DND-41 (cell line): ENCODE data around the gene SIPA1L3.
A peak's percentile ranks its signal among the peaks of the same experiment; 100 is the strongest.

ENCODE experiments used
- ATAC-seq: fragments of 200-7000 bp; cut with Tn5 transposase; 3 replicates; pipeline ENCODE4 v1.9.1; 2021; ENCODE audit warnings: low read depth; ENCODE audit not compliant: insufficient read depth
- DNase-seq: peaks from one replicate; pipeline ENCODE4 v3.0.0-alpha.2; 2020
- H2AFZ ChIP-seq: 2 replicates; pipeline ENCODE4 v1.6.0; 2012; ENCODE audit warnings: low read depth, low read length
- H3K27ac ChIP-seq: 2 replicates; pipeline ENCODE4 v1.5.1; 2012; ENCODE audit warnings: low read length, inconsistent platforms
- H3K27me3 ChIP-seq: fragments of 200-600 bp; sonication (generic); 2 replicates; pipeline ENCODE4 v1.6.0; 2012; ENCODE audit warnings: low read length, mild to moderate bottlenecking, inconsistent platforms; ENCODE audit not compliant: insufficient read depth, poor library complexity
- H3K36me3 ChIP-seq: 2 replicates; pipeline ENCODE4 v1.5.1; 2012; ENCODE audit warnings: low read length, inconsistent platforms; ENCODE audit not compliant: insufficient read depth
- H3K4me1 ChIP-seq: 2 replicates; pipeline ENCODE4 v1.5.1; 2012; ENCODE audit warnings: mild to moderate bottlenecking, low read length; ENCODE audit not compliant: insufficient read depth
- H3K4me2 ChIP-seq: 2 replicates; pipeline ENCODE4 v1.6.0; 2012; ENCODE audit warnings: mild to moderate bottlenecking, moderate library complexity, low read length, inconsistent platforms; ENCODE audit not compliant: insufficient read depth
- H3K4me3 ChIP-seq, 2 experiments: fragments of 200-600 bp in 1 of 2; shearing (Covaris generic) in 1 of 2; 2 replicates each; pipeline ENCODE4 v1.5.1; 2012 to 2016; ENCODE audit warnings: inconsistent platforms in 2 of 2, low read length in 2 of 2, mild to moderate bottlenecking in 2 of 2, low read depth in 1 of 2, moderate library complexity in 1 of 2
- H3K79me2 ChIP-seq: 2 replicates; pipeline ENCODE4 v1.6.0; 2012; ENCODE audit warnings: low read length, inconsistent platforms; ENCODE audit not compliant: insufficient read depth
- H3K9ac ChIP-seq: 2 replicates; pipeline ENCODE4 v1.6.0; 2012; ENCODE audit warnings: low read depth, mild to moderate bottlenecking, inconsistent platforms, low read length, moderate library complexity
- H3K9me3 ChIP-seq: 2 replicates; pipeline ENCODE4 v1.5.1; 2012; ENCODE audit warnings: low read length, moderate library complexity, mild to moderate bottlenecking, inconsistent platforms; ENCODE audit not compliant: insufficient read depth, severe bottlenecking
- H4K20me1 ChIP-seq: 2 replicates; pipeline ENCODE4 v1.6.0; 2012; ENCODE audit warnings: low read length; ENCODE audit not compliant: insufficient read depth
- CTCF ChIP-seq: IDR thresholded peaks from 2 replicates; pipeline ENCODE4 v1.5.1; 2012; ENCODE audit warnings: borderline replicate concordance, low read length, moderate library complexity, mild to moderate bottlenecking; ENCODE audit not compliant: poor library complexity, severe bottlenecking; ENCODE audit errors: extremely low read depth
- EZH2 ChIP-seq: IDR thresholded peaks from 3 replicates; pipeline ENCODE4 v1.6.1; 2012; ENCODE audit warnings: borderline replicate concordance, low read depth, mild to moderate bottlenecking, moderate library complexity, low read length, inconsistent platforms; ENCODE audit not compliant: severe bottlenecking

Gene SIPA1L3

DNA sequence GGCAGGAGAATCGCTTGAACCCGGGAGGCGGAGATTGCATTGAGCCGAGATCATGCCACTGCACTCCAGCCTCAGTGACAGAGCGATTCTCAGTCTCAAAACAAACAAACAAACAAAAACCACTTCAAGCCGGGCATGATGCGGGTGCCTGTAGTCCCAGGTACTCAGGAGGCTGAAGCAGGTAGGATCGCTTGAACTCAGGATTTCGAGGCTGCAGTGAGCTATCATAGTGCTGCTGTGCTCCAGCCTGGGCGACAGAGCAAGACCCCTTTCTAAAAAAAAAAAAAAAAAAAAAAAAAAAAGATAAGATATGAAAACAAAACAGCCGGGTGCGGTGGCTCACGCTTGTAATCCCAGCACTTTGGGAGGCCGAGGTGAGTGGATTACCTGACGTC, 336.3 kb downstream of the SIPA1L3 start:
- Histone ChIP-seq H3K79me2 (no peaks in the 10 kb centered on the region), H3K4me1 (peaks cover 7% of the 10 kb centered on the region), H2AFZ (peak overlapping the region; percentile 80; the same call in 1 of the 2 replicates), H3K4me2 (no peak overlapping the region), H3K27me3 (no peaks in the 10 kb centered on the region), H4K20me1 (no peaks in the 10 kb centered on the region), H3K36me3 (no peaks in the 10 kb centered on the region), H3K9me3 (no peaks in the 10 kb centered on the region), H3K4me3 (no peak overlapping the region), H3K27ac (no peak overlapping the region), H3K9ac (peak overlapping the region; percentile 15; the same call in 1 of the 2 replicates)
- DNase-seq (no peak), ATAC-seq (no peak)
- TF ChIP-seq EZH2 = no peak
- TF ChIP-seq CTCF = no peak

DNA sequence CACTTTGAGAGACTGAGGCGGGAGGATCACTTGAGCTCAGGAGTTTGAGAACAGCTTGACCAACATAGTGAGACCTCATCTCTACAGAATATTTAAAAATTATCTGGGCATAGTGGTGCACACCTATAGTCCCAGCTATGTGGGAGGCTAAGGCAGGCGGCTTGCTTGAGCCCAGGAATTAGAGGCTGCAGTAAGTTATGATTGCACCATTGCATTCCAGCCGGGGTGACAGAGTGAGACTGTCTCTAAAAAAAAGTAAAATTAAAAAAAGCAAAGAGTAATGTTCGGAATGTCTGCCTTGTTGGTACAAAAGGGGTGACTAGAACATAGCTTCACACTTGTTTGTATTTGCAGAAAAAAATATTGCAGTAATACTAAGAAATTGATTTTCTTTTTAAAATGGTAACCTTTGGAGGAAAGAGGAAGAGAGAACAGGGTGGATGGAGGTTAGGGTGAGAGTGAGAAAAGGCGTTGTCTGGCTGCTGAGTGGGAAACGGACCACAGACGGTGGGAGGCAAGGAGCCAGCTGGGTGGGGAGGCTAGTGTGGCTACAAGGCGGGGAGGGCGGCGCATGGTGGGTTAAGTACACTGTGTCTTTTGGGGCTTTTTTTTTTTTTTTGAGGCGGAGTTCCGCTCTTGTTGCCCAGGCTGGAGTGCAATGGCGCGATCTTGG, 339.0 kb downstream of the SIPA1L3 start:
- no peak overlapping the region for H3K4me3 ChIP-seq
- no peak overlapping the region for H3K4me2 ChIP-seq
- TF ChIP-seq CTCF (no peak), EZH2 (no peak)
- ATAC-seq = no peak
- H3K4me1 ChIP-seq = peaks cover 7% of the 10 kb centered on the region
- H2AFZ ChIP-seq = no peak overlapping the region
- no peaks in the 10 kb centered on the region for H3K36me3 ChIP-seq
- DNase-seq = no peak
- no peaks in the 10 kb centered on the region for H3K9me3 ChIP-seq
- H3K9ac ChIP-seq = no peak overlapping the region
- no peaks in the 10 kb centered on the region for H4K20me1 ChIP-seq
- H3K27me3 ChIP-seq = no peaks in the 10 kb centered on the region
- H3K79me2 ChIP-seq = no peaks in the 10 kb centered on the region
- no peak overlapping the region for H3K27ac ChIP-seq

DNA sequence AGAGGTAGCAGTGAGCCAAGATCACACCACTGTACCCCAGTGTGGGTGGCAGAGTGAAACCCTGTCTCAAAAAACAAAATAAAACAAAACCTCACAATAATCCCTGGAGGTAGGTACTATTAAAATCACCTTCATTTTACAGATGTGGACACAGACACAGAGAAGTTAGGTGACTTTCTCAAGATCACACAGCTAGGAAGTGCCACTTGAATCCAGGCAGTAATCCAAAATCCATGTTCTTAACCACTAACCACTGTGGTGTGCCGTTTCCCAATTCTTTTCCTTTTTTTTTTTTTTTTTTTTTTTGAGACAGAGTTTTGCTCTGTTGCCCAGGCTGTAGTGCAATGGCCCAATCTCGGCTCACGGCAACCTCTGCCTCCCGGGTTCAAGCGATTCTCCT, 340.1 kb downstream of the SIPA1L3 start:
- DNase-seq (no peak), ATAC-seq (no peak)
- Histone ChIP-seq H3K27ac (no peak overlapping the region), H3K4me2 (no peak overlapping the region), H3K79me2 (no peaks in the 10 kb centered on the region), H3K9me3 (no peaks in the 10 kb centered on the region), H3K36me3 (no peaks in the 10 kb centered on the region), H3K27me3 (no peaks in the 10 kb centered on the region), H3K9ac (no peak overlapping the region), H3K4me1 (peaks cover 7% of the 10 kb centered on the region), H2AFZ (no peak overlapping the region), H3K4me3 (no peak overlapping the region), H4K20me1 (no peaks in the 10 kb centered on the region)
- TF ChIP-seq EZH2 (no peak), CTCF (no peak)

DNA sequence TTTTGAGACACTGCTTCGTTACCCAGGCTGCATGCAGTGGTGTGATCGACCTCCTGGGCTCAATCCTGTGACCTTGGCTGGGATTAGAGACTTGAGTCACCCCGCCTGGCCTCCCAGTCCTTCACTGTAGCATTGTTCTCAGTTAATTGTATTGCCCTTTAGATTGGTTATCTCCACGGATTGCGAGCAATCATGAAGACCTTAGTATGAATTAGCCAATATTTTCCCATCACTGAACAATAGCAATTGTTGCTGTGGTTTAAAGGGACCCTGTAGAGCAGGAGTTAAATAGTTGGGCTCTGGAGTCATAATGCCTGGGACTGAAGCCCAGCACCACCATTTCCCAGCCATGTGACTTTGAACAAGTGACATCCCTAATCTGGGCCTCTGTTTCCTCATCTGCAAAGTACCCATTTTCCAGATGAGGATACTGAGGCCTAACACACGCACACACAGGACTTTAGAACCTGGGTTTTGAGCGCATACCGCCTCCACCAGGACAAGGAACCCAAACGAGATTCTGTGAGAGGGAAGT, 340.8 kb downstream of the SIPA1L3 start:
- DNase-seq (no peak), ATAC-seq (no peak)
- Histone ChIP-seq H3K27me3 (no peaks in the 10 kb centered on the region), H3K36me3 (no peaks in the 10 kb centered on the region), H3K79me2 (no peaks in the 10 kb centered on the region), H3K4me1 (peaks cover 7% of the 10 kb centered on the region), H4K20me1 (no peaks in the 10 kb centered on the region), H3K4me2 (no peak overlapping the region), H3K4me3 (no peak overlapping the region), H3K27ac (no peak overlapping the region), H3K9me3 (no peaks in the 10 kb centered on the region), H3K9ac (no peak overlapping the region), H2AFZ (no peak overlapping the region)
- TF ChIP-seq CTCF (no peak), EZH2 (no peak)
